DOHH2 (cell line): ENCODE measurements around the gene TXK.
A peak's percentile ranks its signal among the peaks of the same experiment; 100 is the strongest.

Source experiments
- H3F3A ChIP-seq: fragments of 200-600 bp; sonication (generic), shearing (Covaris generic); 2 replicates; pipeline ENCODE4 v1.6.0; 2016; ENCODE audit warnings: antibody characterized with exemption, mild to moderate bottlenecking; ENCODE audit not compliant: control insufficient read depth, insufficient read depth
- H3K27ac ChIP-seq: fragments of 200-600 bp; sonication (generic); 2 replicates; pipeline ENCODE4 v1.5.1; 2014; ENCODE audit warnings: low read depth, mild to moderate bottlenecking, low read length, moderate library complexity
- H3K27me3 ChIP-seq: fragments of 200-600 bp; sonication (generic); 2 replicates; pipeline ENCODE4 v1.6.1; 2014; ENCODE audit warnings: mild to moderate bottlenecking, low read length, mixed read lengths; ENCODE audit not compliant: control insufficient read depth
- H3K36me3 ChIP-seq: fragments of 200-600 bp; sonication (generic); 2 replicates; pipeline ENCODE4 v1.6.1; 2014; ENCODE audit warnings: mild to moderate bottlenecking, low read length, moderate library complexity, mixed read lengths; ENCODE audit not compliant: control insufficient read depth
- H3K4me1 ChIP-seq: fragments of 200-600 bp; sonication (generic); 2 replicates; pipeline ENCODE4 v1.6.1; 2014; ENCODE audit warnings: mild to moderate bottlenecking, low read length, mixed read lengths; ENCODE audit not compliant: control insufficient read depth
- H3K4me2 ChIP-seq: fragments of 200-600 bp; sonication (generic); 2 replicates; pipeline ENCODE4 v1.6.0; 2014; ENCODE audit warnings: mild to moderate bottlenecking, low read length, moderate library complexity
- H3K4me3 ChIP-seq: fragments of 200-600 bp; sonication (generic); 2 replicates; pipeline ENCODE4 v1.5.1; 2014; ENCODE audit warnings: mild to moderate bottlenecking, low read length, mixed read lengths
- H3K79me2 ChIP-seq: fragments of 200-600 bp; sonication (generic); 2 replicates; pipeline ENCODE4 v1.6.1; 2014; ENCODE audit warnings: mild to moderate bottlenecking, low read length, mixed read lengths; ENCODE audit not compliant: control insufficient read depth
- H3K9me2 ChIP-seq: fragments of 200-600 bp; sonication (generic); replicated peaks from 2 replicates; pipeline ENCODE4 v1.6.1; 2014; ENCODE audit warnings: mild to moderate bottlenecking, low read length, mixed read lengths; ENCODE audit not compliant: control insufficient read depth
- H3K9me3 ChIP-seq: fragments of 200-600 bp; sonication (generic); 2 replicates; pipeline ENCODE4 v1.6.1; 2014; ENCODE audit warnings: antibody characterized with exemption, low read length, mixed read lengths; ENCODE audit not compliant: control insufficient read depth, insufficient read depth
- H4K20me1 ChIP-seq: fragments of 200-600 bp; sonication (generic); 2 replicates; pipeline ENCODE4 v1.6.0; 2014; ENCODE audit warnings: low read depth, mild to moderate bottlenecking, antibody characterized with exemption, low read length, moderate library complexity; ENCODE audit not compliant: control insufficient read depth, insufficient read depth
- EZH2phosphoT487 ChIP-seq: fragments of 200-600 bp; sonication (generic); IDR thresholded peaks from 2 replicates; pipeline ENCODE4 v1.6.1; 2017; ENCODE audit warnings: borderline replicate concordance, mild to moderate bottlenecking, antibody characterized with exemption, low read length, moderate library complexity, mixed read lengths
- TF ChIP-seq, protein P1 (sequence below): fragments of 200-600 bp; sonication (generic); IDR thresholded peaks from one replicate; pipeline ENCODE4 v1.5.1; 2014; ENCODE audit warnings: antibody characterized with exemption, mild to moderate bottlenecking, low read depth, low read length; ENCODE audit not compliant: poor library complexity, severe bottlenecking

TXK gene

DNA sequence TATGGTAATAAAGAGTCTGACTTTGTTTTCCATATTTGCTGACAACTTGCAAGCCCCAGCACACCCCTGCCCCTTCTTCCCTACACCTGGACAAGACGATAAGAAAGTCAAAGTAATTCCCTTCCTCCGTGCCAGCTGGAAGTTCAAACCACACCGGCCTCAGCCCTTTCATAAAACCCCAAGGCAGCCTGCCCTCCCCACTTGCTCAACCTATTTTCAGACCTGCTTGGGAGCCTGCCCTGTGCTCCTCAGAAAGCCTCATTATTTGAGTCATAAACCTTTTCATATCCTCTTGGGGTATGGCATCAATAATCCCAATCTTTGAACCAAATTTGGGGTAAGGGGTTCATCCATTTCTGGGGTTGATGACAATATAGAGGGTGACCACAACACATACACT is 88.0 kb downstream of the TXK start:
- no peaks in the 10 kb centered on the region for H3K79me2 ChIP-seq
- no peaks in the 10 kb centered on the region for H3K9me2 ChIP-seq
- H3K4me3 ChIP-seq: peak overlapping the region; percentile 60; the same call in 1 of the 2 replicates
- no peaks in the 10 kb centered on the region for H3K9me3 ChIP-seq
- H3F3A ChIP-seq: peaks cover 9% of the 10 kb centered on the region
- H3K27ac ChIP-seq: no peak overlapping the region
- peak overlapping the region; percentile 86 for H3K4me2 ChIP-seq
- H3K27me3 ChIP-seq: no peaks in the 10 kb centered on the region
- H3K36me3 ChIP-seq: no peaks in the 10 kb centered on the region
- peaks cover 88% of the 10 kb centered on the region for H3K4me1 ChIP-seq
- TF ChIP-seq EZH2phosphoT487: no peak
- TF ChIP-seq, protein P1, sequence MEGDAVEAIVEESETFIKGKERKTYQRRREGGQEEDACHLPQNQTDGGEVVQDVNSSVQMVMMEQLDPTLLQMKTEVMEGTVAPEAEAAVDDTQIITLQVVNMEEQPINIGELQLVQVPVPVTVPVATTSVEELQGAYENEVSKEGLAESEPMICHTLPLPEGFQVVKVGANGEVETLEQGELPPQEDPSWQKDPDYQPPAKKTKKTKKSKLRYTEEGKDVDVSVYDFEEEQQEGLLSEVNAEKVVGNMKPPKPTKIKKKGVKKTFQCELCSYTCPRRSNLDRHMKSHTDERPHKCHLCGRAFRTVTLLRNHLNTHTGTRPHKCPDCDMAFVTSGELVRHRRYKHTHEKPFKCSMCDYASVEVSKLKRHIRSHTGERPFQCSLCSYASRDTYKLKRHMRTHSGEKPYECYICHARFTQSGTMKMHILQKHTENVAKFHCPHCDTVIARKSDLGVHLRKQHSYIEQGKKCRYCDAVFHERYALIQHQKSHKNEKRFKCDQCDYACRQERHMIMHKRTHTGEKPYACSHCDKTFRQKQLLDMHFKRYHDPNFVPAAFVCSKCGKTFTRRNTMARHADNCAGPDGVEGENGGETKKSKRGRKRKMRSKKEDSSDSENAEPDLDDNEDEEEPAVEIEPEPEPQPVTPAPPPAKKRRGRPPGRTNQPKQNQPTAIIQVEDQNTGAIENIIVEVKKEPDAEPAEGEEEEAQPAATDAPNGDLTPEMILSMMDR: no peak
- no peaks in the 10 kb centered on the region for H4K20me1 ChIP-seq

DNA sequence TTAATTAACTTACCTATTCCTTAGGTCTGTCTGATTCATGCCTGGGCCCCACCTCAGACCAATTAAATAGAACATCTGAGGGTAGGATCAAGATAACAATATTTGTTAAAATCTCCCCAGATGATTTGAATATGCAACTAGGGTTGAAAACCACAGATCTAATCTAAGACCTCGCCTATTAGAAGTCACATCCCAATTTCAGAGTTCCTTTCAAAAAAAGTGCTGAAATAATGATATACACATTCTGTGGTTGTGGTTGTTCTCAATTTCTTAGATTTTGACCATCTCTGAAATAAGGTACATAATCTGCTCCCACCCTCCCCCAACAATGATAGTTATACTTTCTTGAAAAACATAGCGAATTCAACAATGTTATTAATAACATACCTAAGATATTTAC is 89.8 kb downstream of the TXK start:
- H3K36me3 ChIP-seq: no peaks in the 10 kb centered on the region
- H3K4me1 ChIP-seq: peaks cover 92% of the 10 kb centered on the region
- no peak for TF ChIP-seq EZH2phosphoT487
- H4K20me1 ChIP-seq: no peaks in the 10 kb centered on the region
- H3F3A ChIP-seq: peaks cover 9% of the 10 kb centered on the region
- no peaks in the 10 kb centered on the region for H3K9me3 ChIP-seq
- no peaks in the 10 kb centered on the region for H3K9me2 ChIP-seq
- peak overlapping the region; percentile 56 for H3K4me3 ChIP-seq
- H3K4me2 ChIP-seq: peak overlapping the region; percentile 70
- no peaks in the 10 kb centered on the region for H3K79me2 ChIP-seq
- H3K27ac ChIP-seq: no peak overlapping the region
- no peaks in the 10 kb centered on the region for H3K27me3 ChIP-seq

- Histone ChIP-seq H3K9me2 (no peaks in the 10 kb centered on the region), H3K27ac (no peak overlapping the region), H3K4me1 (peaks cover 92% of the 10 kb centered on the region), H3F3A (peaks cover 9% of the 10 kb centered on the region), H3K9me3 (no peaks in the 10 kb centered on the region), H4K20me1 (no peaks in the 10 kb centered on the region), H3K79me2 (no peaks in the 10 kb centered on the region), H3K36me3 (no peaks in the 10 kb centered on the region), H3K27me3 (no peaks in the 10 kb centered on the region), H3K4me2 (peak overlapping the region; percentile 70), H3K4me3 (peak overlapping the region; percentile 22)
- no peak for TF ChIP-seq EZH2phosphoT487
- TF ChIP-seq, protein P1: no peak
These were observed 90.5 kb downstream of the TXK start for GRCh38 chr4:48043504-48043903.

DNA sequence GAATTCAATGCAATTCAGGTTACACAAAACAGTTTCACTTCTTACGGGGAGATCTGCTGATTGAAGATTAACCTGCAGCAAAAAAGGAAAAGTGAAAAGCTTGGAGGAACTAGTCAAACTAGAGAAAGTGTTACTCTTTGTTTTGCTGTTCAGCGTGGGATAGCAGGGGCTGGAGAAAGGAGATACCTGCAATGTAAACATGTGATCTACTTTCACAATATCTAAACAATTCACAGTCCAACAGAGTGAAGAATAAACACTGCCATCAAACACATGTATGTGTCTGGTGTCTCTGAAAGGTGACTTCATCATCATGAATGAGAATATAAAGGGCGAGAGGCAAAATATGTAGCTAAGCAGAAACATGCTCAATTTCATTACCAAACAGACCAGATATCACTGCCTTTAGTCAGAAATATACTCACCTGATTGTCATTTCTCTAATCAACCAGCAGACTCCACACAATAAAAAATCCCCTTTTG is 91.0 kb downstream of the TXK start:
- H3K4me1 ChIP-seq: peaks cover 91% of the 10 kb centered on the region
- no peaks in the 10 kb centered on the region for H3K79me2 ChIP-seq
- no peaks in the 10 kb centered on the region for H4K20me1 ChIP-seq
- no peak for TF ChIP-seq EZH2phosphoT487
- TF ChIP-seq, protein P1: no peak
- H3K9me3 ChIP-seq: no peaks in the 10 kb centered on the region
- H3K4me3 ChIP-seq: peak overlapping the region; percentile 22; the same call in 1 of the 2 replicates
- peak overlapping the region; percentile 70 for H3K4me2 ChIP-seq
- H3K27me3 ChIP-seq: no peaks in the 10 kb centered on the region
- H3K36me3 ChIP-seq: no peaks in the 10 kb centered on the region; the same call in 1 of the 2 replicates
- H3F3A ChIP-seq: peaks cover 9% of the 10 kb centered on the region
- no peaks in the 10 kb centered on the region for H3K9me2 ChIP-seq
- no peak overlapping the region for H3K27ac ChIP-seq
